Uterus (tissue), 4 donors: Measurements from ENCODE around the gene SORD. TPM values are rescaled to one million over a fixed set of nuclear protein-coding genes. Genes with fewer than 3 reads are reported as not detected.

ENCODE experiments used
- DNase-seq, 2 donors: peaks; one replicate each; pipeline ENCODE4 v3.0.0-alpha.2; 2019 to 2020
- H3K27ac ChIP-seq, 2 donors: fragments of 200-600 bp; sonication (generic); 1 replicate in 1 of 2; 2 replicates in 1 of 2; pipeline ENCODE4 v1.5.1; 2016 to 2018
- H3K27me3 ChIP-seq, 2 donors: fragments of 200-600 bp; sonication (generic); one replicate each; pipeline ENCODE4 v1.5.1; 2018 to 2019; ENCODE audit warnings: control low read depth in 1 of 2
- H3K36me3 ChIP-seq, 2 donors: fragments of 200-600 bp; sonication (generic); one replicate each; pipeline ENCODE4 v1.5.1; 2019; ENCODE audit warnings: control low read depth in 1 of 2
- H3K4me1 ChIP-seq, 2 donors: fragments of 200-600 bp; sonication (generic); one replicate each; pipeline ENCODE4 v1.5.1; 2018 to 2019; ENCODE audit warnings: control low read depth in 1 of 2
- H3K4me3 ChIP-seq, 2 donors: fragments of 200-600 bp; sonication (generic); 1 replicate in 1 of 2; 2 replicates in 1 of 2; pipeline ENCODE4 v1.5.1; 2018 to 2019; ENCODE audit warnings: mild to moderate bottlenecking in 1 of 2
- H3K9me3 ChIP-seq, 2 donors: fragments of 200-600 bp; sonication (generic); one replicate each; pipeline ENCODE4 v1.5.1; 2019; ENCODE audit warnings: control low read depth in 1 of 2
- CTCF ChIP-seq, 4 experiments: fragments of 200-600 bp in 2 of 4; fragments of 450-650 bp in 2 of 4; sonication (generic) in 2 of 4; IDR thresholded peaks; one replicate each; pipeline ENCODE4 v1.5.1; 2016 to 2019; ENCODE audit warnings: antibody characterized with exemption in 4 of 4, mild to moderate bottlenecking in 2 of 4, moderate library complexity in 1 of 4
- POLR2A ChIP-seq, 2 donors: fragments of 450-650 bp; IDR thresholded peaks; one replicate each; pipeline ENCODE4 v1.6.1; 2016; ENCODE audit warnings: antibody characterized with exemption in 2 of 2, mild to moderate bottlenecking in 1 of 2, moderate library complexity in 1 of 2
- intact Hi-C: fragments of 100-400 bp; cut with DNase I; formaldehyde crosslinking; loops from one replicate; pipeline ENCODE4 v1.15.1; 2023; ENCODE audit warnings: low total_unique reads
- small RNA-seq: library from RNA; depleted of rRNA; stranded (forward); fragments of <200 nt; gene quantifications from one replicate; pipeline ENCODE3, GENCODE V24; 2016
- total RNA-seq, 4 donors: library from RNA; depleted of rRNA in 3 of 4; stranded (reverse); fragments of >200 nt in 3 of 4; gene quantifications; one replicate each; pipeline versions ENCODE4 v1.1.0 to v1.2.4, GENCODE V29; 2014 to 2023
- donor health status: DM: yes; HTN: yes; CAD: no.

Gene SORD
- total RNA-seq, 4 donors from 2014 or later: 4.9 to 30.6 (median 19.3) TPM

DNA sequence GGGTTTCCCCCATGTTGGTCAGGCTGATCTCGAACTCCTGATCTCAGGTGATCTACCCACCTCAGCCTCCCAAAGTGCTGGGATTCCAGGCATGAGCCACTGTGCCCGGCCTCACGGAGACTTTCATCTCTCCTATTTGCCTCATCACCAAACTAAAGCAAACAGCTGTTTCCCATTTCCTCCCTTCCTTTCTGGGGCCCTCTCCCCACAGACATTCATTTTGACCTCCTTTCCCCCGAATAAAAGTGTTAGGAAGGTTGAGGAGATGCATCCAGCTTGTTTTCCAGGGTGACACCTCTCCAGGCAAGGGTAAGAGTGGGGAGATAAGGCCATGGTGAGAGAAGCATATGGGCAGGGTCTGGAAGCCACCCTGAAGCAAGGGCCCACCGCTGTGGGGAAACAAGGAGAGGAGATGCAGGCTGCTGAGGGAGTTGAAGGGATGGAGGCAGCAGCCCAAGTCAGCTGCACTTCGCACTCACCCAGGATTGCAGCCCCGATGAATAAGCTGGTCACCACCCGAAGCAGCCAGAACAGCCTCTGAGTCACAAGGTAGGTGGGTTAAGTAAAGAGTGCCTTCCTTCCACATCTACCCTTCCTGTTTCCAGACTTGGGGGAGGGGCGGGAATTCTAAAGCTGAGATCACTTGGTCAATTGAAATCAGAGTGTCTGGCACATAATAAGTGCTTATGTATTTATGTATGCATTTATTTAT is 98.9 kb downstream of the SORD start:
- Histone ChIP-seq H3K9me3 (no peaks in the 10 kb centered on the region), H3K4me1 (peaks cover 0 to 4% of the 10 kb centered on the region in 2 donors), H3K27ac (no peak overlapping the region), H3K27me3 (peaks cover 6 to 8% of the 10 kb centered on the region in 2 donors), H3K36me3 (no peaks in the 10 kb centered on the region), H3K4me3 (no peak overlapping the region)
- DNase-seq: no peak
- TF ChIP-seq CTCF (IDR thresholded peaks at IDR 0.05) (no peak), POLR2A (IDR thresholded peaks at IDR 0.05) (no peak)
- intact Hi-C loops: no loop called here

GRCh38 chr15:45122719-45123118 is 99.7 kb downstream of the SORD start:
- peaks cover 0 to 1% of the 10 kb centered on the region in 2 donors for H3K27me3 ChIP-seq
- H3K4me3 ChIP-seq: no peak overlapping the region
- no peaks in the 10 kb centered on the region for H3K4me1 ChIP-seq
- intact Hi-C loops: no loop called here
- H3K36me3 ChIP-seq: no peaks in the 10 kb centered on the region
- no peak for DNase-seq
- TF ChIP-seq POLR2A (IDR thresholded peaks at IDR 0.05) (no peak), CTCF (IDR thresholded peaks at IDR 0.05) (no peak)
- no peaks in the 10 kb centered on the region for H3K9me3 ChIP-seq
- no peak overlapping the region for H3K27ac ChIP-seq

DNA sequence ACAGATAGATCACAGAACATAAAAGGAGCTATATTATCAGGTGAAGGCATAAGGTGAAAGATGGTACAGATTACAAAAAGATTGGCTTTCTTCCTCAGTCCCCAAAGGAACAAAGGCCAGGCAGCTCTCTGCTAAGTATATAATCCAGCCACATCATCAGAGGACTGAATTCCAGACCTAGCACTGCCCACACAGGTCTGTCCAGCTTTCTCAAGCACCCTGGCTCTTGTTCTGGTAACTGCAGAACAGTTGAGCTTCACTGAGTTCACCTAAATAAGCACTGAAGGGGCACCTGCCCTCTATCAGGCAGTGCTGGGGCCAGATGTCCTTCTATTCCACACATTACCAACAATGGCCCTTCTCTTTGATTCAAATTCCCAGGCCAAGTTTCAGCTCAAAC is 100.4 kb downstream of the SORD start:
- intact Hi-C loops: no loop called here
- no peak for TF ChIP-seq POLR2A (IDR thresholded peaks at IDR 0.05)
- no peak for TF ChIP-seq CTCF (IDR thresholded peaks at IDR 0.05)
- Histone ChIP-seq H3K27me3 (peaks cover 0 to 3% of the 10 kb centered on the region in 2 donors), H3K4me3 (no peak overlapping the region), H3K9me3 (no peaks in the 10 kb centered on the region), H3K27ac (no peak overlapping the region), H3K4me1 (no peaks in the 10 kb centered on the region), H3K36me3 (no peaks in the 10 kb centered on the region)
- no peak for DNase-seq

DNA sequence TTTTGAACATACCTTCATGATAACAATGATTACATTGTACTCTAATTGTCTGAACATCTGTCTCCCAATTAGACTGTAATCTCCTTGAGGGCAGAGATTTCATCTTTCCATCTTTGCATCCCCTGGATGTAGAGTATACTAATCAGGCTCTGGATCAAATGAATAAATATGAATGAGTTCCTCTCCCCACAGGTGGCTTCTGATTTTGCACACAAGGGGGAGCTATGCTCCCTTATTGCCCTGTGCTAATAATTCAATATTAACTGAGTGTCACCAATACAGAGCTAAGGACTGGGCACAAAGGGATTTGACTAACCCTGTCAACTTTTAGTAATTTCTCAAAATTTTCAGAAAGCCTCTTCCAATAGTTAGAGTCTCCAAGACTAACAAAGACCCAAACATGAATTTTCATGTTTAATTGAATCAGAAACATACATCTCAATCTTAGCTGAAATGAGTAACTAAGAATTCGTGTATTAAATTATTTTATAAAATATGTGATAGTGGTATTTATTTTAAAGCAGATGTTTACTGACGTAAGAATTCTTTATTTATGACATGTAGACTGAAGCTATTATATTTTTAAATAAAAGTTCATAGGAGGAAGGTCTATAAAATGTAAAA is 103.7 kb downstream of the SORD start:
- Histone ChIP-seq H3K4me1 (no peaks in the 10 kb centered on the region), H3K4me3 (no peak overlapping the region), H3K27me3 (peaks cover 0 to 3% of the 10 kb centered on the region in 2 donors), H3K9me3 (no peaks in the 10 kb centered on the region), H3K27ac (no peak overlapping the region), H3K36me3 (no peaks in the 10 kb centered on the region)
- DNase-seq: no peak
- TF ChIP-seq POLR2A (IDR thresholded peaks at IDR 0.05): no peak
- peak in 3 of 4 experiments; percentile 27 to 34 (median 32) for TF ChIP-seq CTCF (IDR thresholded peaks at IDR 0.05)
- intact Hi-C loops: no loop called here

Small RNA genes within 50 kb of the gene (small RNA-seq; reads per million reads assigned to genes)
- not detected for gene RF00019
- gene RNU1-78P: not detected
- gene RNU6-966P: not detected

Other genes starting within 250 kb of the SORD start
- not detected for gene TERB2, start 66.5 kb upstream of the SORD start, total RNA-seq
- gene DUOX2, start 91.0 kb downstream of the SORD start, total RNA-seq: under 1 TPM in 3 of 4 donors, not detected in 1; under 0.01 to 0.70 (median under 0.01) TPM
- gene DUOXA2, start 91.1 kb downstream of the SORD start, total RNA-seq: not detected
- 1 to 10 TPM in 2 of 4 donors, not detected in 2; 1.4 to 2.5 TPM for gene DUOXA1, start 106.7 kb downstream of the SORD start, total RNA-seq
- gene DUOX1, start 106.8 kb downstream of the SORD start, total RNA-seq: 1 to 10 TPM in 1 of 4 donors, under 1 TPM in 2, not detected in 1; 0.24 to 1.3 (median 0.26) TPM
- gene SHF, start 164.8 kb downstream of the SORD start, total RNA-seq: 10 to 100 TPM in 3 of 4 donors, 1 to 10 TPM in 1; 1.5 to 37.5 (median 24.1) TPM
- not detected for gene SLC28A2, start 229.0 kb downstream of the SORD start, total RNA-seq